Measurements from ENCODE around the gene GPR39. TPM values are rescaled to one million over a fixed set of nuclear protein-coding genes. Genes with fewer than 3 reads are reported as not detected.

GPR39 gene
- total RNA-seq, 1 donor from 2014 or later = 9.0 TPM

GRCh38 chr2:132588576-132588975, 172.0 kb downstream of the GPR39 start:
- TF ChIP-seq, protein P1, sequence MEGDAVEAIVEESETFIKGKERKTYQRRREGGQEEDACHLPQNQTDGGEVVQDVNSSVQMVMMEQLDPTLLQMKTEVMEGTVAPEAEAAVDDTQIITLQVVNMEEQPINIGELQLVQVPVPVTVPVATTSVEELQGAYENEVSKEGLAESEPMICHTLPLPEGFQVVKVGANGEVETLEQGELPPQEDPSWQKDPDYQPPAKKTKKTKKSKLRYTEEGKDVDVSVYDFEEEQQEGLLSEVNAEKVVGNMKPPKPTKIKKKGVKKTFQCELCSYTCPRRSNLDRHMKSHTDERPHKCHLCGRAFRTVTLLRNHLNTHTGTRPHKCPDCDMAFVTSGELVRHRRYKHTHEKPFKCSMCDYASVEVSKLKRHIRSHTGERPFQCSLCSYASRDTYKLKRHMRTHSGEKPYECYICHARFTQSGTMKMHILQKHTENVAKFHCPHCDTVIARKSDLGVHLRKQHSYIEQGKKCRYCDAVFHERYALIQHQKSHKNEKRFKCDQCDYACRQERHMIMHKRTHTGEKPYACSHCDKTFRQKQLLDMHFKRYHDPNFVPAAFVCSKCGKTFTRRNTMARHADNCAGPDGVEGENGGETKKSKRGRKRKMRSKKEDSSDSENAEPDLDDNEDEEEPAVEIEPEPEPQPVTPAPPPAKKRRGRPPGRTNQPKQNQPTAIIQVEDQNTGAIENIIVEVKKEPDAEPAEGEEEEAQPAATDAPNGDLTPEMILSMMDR (conservative IDR thresholded peaks at IDR 0.05; ENCODE audit: low read depth, low read length) = no peak
- no peak for DNase-seq (ENCODE audit: low read depth)
- H3K4me3 ChIP-seq (ENCODE audit: low read depth, low read length) = no peak overlapping the region

GRCh38 chr2:132589111-132589830, 172.7 kb downstream of the GPR39 start:
- TF ChIP-seq, protein P1 (conservative IDR thresholded peaks at IDR 0.05; ENCODE audit: low read depth, low read length) = no peak
- no peak overlapping the region for H3K4me3 ChIP-seq (ENCODE audit: low read depth, low read length)
- DNase-seq (ENCODE audit: low read depth) = no peak

- TF ChIP-seq, protein P1 (conservative IDR thresholded peaks at IDR 0.05; ENCODE audit: low read depth, low read length) = no peak
- no peak overlapping the region for H3K4me3 ChIP-seq (ENCODE audit: low read depth, low read length)
Measured at GRCh38 chr2:132589966-132590365, 173.4 kb downstream of the GPR39 start.

DNA sequence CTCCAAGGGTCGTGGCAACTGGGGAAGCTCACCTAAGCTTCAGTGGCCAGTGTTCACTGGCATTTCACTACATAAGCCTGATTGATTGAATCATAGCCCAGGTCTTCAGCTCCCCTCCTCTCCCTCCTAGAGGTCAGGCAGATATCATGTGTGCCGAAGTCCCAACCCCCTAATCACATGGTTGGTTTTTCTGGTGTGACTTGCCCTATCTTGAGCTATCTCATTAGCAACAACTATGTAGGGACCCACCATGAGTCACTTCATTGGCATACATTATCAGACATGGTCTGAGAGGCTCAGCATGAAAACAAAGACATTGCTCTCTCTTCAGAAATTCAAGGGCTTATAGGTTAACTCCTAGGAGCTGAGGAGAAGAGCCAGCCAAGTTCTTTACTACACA, 176.6 kb downstream of the GPR39 start:
- TF ChIP-seq, protein P1 (conservative IDR thresholded peaks at IDR 0.05; ENCODE audit: low read depth, low read length) = no peak
- no peak overlapping the region for H3K4me3 ChIP-seq (ENCODE audit: low read depth, low read length)
- DNase-seq (ENCODE audit: low read depth) = peak; percentile 79

More at GRCh38 chr2:132589966-132590365, 173.4 kb downstream of the GPR39 start:
- DNase-seq (ENCODE audit: low read depth) = no peak

GRCh38 chr2:132595186-132595585, 178.6 kb downstream of the GPR39 start:
- TF ChIP-seq, protein P1 (conservative IDR thresholded peaks at IDR 0.05; ENCODE audit: low read depth, low read length) = no peak
- DNase-seq (ENCODE audit: low read depth) = no peak
- H3K4me3 ChIP-seq (ENCODE audit: low read depth, low read length) = no peak overlapping the region

DNA sequence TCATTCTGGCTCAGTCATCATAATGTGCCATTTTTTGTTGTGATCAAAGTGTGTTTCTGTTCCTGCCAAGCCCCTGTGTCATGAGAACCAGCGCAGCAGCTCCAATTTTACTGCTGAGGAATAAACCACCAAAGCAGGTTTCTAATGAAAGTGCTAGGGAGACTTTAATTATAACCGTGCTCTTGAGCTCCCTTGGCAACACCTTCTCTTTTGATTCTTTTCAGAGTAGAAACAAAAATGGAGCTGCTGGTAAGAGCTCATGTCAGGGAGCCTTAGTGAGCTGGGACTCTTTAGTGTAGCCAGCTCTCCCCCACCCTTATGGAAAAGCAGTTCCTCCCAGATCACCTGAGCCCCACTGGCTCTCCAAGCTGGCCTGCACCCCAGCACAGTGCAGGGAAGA, 179.1 kb downstream of the GPR39 start:
- no peak overlapping the region for H3K4me3 ChIP-seq (ENCODE audit: low read depth, low read length)
- TF ChIP-seq, protein P1 (conservative IDR thresholded peaks at IDR 0.05; ENCODE audit: low read depth, low read length) = no peak
- DNase-seq (ENCODE audit: low read depth) = no peak

- DNase-seq (ENCODE audit: low read depth) = no peak
- no peak overlapping the region for H3K4me3 ChIP-seq (ENCODE audit: low read depth, low read length)
- TF ChIP-seq, protein P1 (conservative IDR thresholded peaks at IDR 0.05; ENCODE audit: low read depth, low read length) = no peak
Measured at GRCh38 chr2:132597166-132597565, 180.6 kb downstream of the GPR39 start.
